Fibroblast of pulmonary artery (primary cell): ENCODE results near the gene PLEKHA6.

Experiments
- DNase-seq: peaks from one replicate; pipeline ENCODE4 v3.0.0-alpha.2; 2010; ENCODE audit warnings: low read depth
- H3K4me3 ChIP-seq: replicated peaks from 2 replicates; pipeline ENCODE4 v1.5.1; 2011; ENCODE audit warnings: low read depth, mild to moderate bottlenecking, control low read depth, low read length, moderate library complexity
- CTCF ChIP-seq: IDR thresholded peaks from 2 replicates; pipeline ENCODE4 v1.5.1; 2011; ENCODE audit warnings: mild to moderate bottlenecking, control low read depth, low read length, inconsistent platforms; ENCODE audit errors: missing control alignments

The PLEKHA6 gene

DNA sequence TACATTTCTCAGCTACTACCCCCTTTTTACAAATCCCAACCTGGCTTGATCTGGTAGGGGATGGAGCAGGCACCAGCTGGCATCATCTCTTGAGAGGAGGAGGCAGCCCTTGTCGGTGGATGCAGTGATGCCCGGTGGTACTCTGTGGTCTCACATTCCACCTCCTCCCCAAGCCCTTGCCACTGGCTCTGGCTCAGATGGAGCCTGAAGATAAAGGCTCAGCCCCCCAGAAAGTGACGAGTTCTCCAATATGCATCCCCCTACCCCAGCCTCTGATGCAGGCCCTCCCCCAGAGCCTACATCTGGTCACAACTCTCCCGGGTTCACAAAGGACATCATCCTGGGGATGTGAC, 142.1 kb downstream of the PLEKHA6 start:
- no peak for DNase-seq
- H3K4me3 ChIP-seq, result no peak overlapping the region
- no peak for TF ChIP-seq CTCF

- DNase-seq, result no peak
- TF ChIP-seq CTCF, result no peak
- H3K4me3 ChIP-seq, result no peak overlapping the region
Measured at GRCh38 chr1:204216880-204217647, 142.7 kb downstream of the PLEKHA6 start.

DNA sequence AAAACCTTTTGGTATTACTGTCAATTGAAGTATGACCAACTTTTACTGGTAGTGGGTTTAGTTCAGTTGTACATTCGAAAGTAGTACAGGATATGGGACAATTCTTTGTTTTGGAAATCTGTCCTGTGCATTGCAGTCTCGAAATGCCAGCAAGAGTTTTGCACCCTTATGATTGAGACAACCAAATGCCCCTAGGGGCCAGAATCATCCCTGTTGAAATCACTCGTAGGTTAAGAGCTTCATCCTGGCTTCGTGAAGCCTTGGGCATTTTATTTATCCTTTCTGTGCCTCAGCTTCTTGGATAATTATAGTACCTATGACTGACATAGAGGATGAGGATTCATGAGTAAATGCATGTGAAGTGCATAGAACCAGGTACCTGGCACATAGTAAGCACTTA, 143.5 kb downstream of the PLEKHA6 start:
- DNase-seq, result no peak
- no peak overlapping the region for H3K4me3 ChIP-seq
- no peak for TF ChIP-seq CTCF

- H3K4me3 ChIP-seq, result no peak within 1 kb of the TSS
Measured at GRCh38 chr1:204213668-204214662, 145.8 kb downstream of the PLEKHA6 start, which contains the start of gene GOLT1A. Gene GOLT1A, minus strand, starts transcription at chr1:204213988. Its CDS starts 82 bp downstream, at chr1:204213906.

DNA sequence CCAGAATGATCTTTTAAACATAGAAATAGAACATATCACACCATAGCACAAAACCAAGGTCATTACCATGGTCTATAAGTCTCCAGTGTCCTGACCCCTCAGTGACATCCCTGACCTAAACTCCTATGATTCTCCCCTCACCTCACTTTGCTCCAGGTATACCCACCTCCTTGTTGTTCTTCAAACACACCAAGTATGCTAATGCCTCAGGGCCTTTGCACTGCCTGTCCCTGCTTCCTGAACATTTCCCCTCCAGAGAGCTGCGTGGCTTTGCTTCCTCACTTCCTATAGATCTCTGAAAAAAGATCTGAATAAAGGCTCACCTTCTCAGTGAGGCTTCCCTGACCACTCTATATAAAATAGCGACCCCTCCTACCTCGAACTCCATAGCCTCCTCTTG, 147.0 kb downstream of the PLEKHA6 start:
- TF ChIP-seq CTCF, result no peak
- H3K4me3 ChIP-seq, result no peak overlapping the region
- no peak for DNase-seq

More at GRCh38 chr1:204213668-204214662, 145.8 kb downstream of the PLEKHA6 start, which contains the start of gene GOLT1A:
- peak; percentile 79 for DNase-seq
- peak; percentile 78 for TF ChIP-seq CTCF

DNA sequence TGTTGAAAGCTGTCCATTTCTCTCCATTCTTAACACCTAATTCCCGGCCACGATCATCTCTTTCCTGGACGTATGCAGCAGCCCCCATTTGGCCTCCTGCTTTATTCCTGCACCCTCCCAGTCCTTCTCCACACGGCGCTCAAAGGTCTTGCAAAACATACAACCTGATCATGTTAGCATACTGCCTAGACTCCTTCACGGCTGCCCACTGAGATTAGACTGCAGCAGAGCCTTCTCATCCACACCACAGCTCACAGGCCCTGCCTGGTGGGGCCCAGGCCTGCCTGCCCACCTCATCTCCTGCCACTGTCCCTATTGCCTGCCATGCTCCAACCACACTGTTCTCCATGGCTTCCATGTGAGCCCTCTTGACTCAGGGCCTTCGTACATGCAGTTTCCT, 148.7 kb downstream of the PLEKHA6 start:
- H3K4me3 ChIP-seq, result no peak overlapping the region
- no peak for TF ChIP-seq CTCF
- no peak for DNase-seq
